OCI-M2 (cell line): ENCODE data around the gene TOM1.

Source experiments
- DNase-seq: peaks from one replicate; lab custom pipeline; 2025; ENCODE audit not compliant: unreplicated experiment; lab: John Stamatoyannopoulos, UW

Gene TOM1

DNA sequence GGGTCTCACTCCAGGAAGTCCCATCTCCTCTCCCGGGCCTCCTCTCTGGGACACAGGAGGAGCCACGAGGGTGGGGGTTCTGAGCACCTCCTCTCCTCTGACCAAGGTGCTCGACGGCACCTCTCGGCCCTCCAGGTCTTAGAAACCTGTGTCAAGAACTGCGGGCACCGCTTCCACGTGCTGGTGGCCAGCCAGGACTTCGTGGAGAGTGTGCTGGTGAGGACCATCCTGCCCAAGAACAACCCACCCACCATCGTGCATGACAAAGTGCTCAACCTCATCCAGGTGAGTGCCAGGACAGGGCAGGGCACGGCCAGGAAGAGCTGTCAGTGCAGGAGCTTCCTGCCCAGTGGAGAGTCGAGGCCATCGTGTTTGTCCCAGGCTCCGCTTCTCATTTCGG is 23.2 kb downstream of the TOM1 start:
- DNase-seq, result no peak

DNA sequence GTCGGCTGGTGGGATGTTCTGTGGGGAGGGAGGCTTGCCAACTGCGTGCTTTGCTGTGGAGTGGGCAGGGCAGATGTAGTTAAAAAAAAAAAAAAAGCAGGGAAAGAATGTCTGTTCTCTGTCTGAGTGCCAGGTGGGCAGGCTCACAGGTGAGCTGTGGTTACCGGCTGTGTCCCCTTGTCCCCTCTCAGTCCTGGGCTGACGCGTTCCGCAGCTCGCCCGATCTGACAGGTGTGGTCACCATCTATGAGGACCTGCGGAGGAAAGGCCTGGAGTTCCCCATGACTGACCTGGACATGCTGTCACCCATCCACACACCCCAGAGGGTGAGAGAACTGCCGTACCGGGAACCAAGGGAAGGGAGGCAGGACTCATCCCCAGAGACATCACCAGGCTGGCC is 23.6 kb downstream of the TOM1 start:
- DNase-seq, result no peak

DNA sequence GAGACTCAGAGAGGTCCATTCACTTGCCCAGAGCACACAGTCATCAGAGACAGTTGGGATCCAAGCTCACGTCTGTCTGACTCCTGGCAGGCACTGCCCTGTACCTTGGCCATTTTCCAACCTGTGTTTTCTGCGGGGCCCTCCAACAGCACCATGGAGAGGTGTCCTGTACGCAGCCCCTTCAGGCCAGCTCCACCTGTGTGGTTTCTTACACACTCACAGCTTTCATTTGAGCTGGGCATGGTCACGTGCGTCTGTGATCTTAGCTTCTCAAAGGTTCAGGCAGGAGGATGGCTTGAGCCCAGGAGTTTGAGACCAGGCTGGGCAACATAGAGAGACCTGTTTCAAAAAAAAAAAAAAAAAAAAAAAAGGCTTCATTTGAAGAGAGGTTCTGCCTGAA is 24.4 kb downstream of the TOM1 start:
- no peak for DNase-seq

DNA sequence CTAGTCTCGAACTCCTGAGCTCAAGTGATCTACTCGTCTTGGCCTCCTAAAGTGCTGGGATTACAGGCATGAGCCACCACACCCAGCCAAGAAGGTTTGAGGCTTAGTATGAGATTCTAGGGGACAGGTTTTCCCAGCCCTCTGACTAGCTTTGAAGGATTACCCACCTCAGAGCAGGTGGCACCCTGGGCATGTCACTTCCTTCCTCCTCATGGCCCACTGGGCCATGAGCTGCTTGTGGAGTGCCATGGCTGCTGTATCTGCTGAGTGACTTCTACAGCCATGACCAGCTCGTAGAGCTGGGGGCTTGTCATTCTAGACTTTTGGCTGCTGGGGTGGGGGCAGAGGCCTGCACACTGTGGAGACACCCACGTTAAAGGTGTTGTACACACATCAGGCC is 25.1 kb downstream of the TOM1 start:
- DNase-seq, result no peak

DNA sequence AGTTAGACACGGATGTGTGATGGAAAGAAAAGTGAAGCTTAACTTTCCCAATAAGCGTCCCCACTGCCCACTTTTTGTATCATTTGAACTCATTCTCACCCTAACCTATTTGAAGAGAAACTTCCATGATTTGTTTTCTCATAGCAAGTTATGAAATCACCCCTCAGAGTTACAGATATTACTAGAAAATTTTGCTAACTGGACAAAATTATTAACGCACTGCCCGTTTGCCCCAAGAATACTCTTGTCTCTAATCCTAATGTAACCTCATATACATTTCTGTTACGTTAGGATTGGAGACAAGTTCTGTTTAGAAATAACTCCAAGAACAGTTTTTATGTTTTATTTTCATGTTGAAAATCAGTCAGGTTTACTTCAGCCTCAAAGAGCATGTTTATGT is 25.5 kb downstream of the TOM1 start:
- DNase-seq, result no peak

DNA sequence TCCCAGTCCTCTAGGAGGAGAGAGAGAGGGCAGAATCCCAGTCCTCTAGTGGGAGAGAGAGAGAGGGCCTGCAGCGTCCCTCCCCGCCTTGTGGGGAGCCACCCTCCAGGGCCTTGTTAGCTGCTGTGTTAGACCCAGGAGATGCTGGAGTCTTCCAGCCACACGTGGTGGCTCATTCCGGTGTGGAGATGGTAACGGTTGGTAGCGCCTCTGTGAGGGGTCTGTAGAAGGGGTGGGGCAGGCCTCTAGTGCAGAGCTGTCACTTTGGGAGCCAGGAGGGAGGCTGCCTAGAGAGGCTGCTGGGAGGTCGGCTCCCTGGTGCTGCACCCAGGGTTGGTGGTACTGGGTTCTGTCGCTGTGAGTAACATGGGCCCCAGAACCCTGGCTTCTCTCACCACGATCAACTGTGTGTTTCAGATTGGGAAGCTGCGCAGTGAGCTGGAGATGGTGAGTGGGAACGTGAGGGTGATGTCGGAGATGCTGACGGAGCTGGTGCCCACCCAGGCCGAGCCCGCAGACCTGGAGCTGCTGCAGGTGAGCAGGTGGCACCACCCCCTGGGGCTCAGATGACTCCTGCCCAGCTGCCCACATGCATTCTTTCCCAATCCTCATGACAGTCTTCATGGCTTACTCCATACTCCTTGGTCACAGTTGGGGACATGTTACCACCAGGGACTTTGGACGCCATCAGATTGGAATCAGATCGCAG is 27.3 kb downstream of the TOM1 start:
- DNase-seq, result no peak

DNA sequence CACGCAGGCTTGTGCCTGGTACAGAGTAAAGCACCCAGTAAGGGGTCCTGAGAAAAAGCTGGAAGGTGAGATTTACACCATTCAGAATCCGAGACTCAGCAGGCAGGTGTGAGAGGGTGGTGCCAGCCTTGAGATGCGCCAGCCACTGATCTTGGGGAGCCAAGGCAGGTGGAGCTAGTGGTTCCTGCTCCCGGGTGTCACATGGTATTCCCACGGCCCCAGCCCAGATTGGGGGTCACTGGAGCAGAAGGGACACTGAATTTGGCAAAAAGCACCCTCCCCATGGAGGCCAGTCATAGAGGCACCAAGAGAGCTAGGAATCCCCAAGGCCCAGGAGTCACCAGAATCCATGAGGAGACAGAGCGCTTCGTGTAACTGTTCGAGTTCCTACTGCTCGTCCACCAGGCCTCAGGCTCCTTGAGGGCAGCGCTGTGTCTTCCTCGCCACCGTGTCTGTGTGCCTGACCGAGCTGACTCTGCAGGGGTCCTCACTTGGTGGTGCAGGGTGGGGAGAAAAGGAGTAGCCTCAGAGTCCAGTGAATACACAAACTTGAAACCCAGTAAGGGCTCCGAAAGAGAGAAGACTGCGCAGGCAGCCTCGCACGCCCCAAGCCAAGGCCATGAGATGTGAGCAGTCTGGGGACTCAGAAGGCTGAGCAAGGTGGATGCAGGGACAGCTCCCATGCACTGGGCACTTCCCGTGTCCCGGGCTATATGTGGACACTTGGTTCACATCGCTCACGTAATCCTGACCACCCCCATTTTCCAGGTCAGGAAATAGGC is 28.2 kb downstream of the TOM1 start:
- no peak for DNase-seq

DNA sequence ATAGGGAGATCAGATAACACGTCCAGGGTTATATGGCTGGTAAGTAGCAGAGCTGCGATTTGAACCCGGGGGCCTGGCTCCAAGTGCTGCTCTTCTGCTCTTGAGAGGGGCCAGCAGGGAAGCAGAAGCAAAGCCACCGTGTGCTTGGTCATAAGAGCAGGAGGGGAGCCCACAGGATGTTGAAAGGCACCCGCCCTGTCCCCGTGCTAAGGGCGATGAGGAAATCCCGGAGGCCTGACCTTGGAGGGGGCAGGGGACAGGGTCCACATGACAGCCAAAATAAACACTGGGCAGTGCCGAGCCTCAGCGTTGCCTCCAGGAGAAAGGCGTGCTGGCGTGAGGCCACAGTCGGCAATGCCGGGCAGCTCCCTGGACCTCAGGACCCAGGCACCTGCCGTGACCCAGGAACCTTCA is 28.8 kb downstream of the TOM1 start:
- no peak for DNase-seq

DNA sequence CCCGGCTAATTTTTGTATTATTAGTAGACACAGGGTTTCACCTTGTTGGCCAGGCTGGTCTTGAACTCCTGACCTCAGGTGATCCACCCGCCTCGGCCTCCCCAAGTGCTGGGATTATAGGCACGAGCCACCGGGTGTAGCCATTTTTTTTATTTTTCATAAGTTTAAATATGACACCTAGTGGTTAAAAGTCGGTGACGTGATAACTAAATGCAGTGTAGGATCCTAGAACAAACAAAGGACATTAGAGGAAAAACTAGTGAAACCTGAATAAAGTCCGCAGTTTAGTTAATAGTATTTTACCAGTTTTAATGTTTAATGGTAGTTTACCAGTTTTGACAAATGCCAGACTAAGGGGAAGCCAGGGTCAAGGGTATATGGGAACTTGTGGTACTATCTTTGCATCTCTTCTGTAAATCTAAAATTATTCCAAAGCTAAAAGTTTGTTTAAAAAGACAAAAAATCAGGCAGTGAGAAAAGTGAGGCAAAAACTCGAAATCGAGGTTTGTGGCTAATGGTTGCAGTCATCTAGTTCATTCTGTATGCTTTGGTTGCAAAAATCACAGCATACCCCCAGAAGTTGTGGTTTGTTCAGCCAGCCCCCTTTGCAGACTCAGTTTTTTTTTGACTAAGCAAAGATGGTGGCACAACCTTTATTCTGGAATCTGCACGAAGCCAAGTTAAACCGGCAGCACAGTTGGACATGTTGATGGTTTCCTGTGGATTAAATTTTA is 29.6 kb downstream of the TOM1 start:
- DNase-seq, result no peak

DNA sequence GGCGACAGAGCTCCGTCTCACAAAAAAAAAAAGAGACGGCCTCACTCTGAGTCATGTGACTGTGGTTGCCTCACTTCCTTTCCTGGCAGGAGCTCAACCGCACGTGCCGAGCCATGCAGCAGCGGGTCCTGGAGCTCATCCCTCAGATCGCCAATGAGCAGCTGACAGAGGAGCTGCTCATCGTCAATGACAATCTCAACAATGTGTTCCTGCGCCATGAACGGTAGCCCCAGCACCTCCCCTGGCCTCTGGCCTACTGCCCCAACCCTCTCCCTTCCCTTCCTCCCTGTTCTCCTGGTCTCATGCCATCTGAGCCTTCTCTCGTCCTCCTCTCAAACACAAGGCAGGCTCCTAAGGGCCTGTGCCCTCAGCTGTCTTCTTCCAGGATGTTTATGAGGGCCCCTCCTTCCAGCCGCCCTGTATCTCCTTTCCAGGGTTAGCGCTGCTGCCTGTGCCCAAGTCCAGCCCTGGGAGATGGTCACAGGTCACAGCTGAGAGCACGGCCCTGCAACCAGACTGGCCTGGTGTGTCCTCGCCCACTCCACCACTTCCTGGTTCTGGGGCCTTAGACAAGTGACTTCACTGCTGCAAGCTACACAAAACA is 30.7 kb downstream of the TOM1 start:
- DNase-seq, result no peak

DNA sequence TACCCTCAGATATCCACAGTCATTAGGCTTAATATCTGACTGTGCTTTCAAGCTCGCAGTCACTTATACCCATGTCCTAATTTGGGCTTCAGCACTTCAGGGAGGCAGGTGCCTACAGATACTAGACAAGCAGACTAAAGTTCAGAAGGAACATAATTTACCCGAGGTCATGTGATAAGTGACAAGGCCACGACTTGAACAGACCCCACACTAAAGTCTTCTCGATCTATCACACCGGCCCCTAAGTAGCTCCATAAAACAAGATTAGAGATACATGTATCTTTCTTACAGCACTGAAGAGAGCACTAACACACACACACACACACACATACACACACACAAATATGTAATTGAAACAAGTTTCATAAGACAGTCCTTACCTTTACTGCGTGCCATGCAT is 32.6 kb downstream of the TOM1 start:
- DNase-seq, result no peak

DNA sequence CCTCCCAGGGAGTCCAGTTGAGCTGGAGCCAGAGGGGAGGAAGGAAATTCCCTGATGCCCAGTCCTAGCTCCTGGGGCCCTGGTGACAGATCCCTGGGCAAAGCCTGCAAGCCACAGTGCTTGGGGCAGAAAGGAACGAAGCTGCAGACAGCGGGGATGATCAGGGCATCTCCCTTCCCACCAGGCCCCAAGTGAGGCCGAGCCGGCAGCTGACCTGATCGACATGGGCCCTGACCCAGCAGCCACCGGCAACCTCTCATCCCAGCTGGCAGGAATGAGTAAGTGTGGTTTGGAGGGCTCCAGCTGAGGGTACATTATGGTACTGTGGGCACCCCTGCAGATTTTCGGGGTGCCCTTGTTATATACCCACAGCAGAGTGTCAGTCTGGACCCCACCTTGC is 33.5 kb downstream of the TOM1 start:
- no peak for DNase-seq

DNA sequence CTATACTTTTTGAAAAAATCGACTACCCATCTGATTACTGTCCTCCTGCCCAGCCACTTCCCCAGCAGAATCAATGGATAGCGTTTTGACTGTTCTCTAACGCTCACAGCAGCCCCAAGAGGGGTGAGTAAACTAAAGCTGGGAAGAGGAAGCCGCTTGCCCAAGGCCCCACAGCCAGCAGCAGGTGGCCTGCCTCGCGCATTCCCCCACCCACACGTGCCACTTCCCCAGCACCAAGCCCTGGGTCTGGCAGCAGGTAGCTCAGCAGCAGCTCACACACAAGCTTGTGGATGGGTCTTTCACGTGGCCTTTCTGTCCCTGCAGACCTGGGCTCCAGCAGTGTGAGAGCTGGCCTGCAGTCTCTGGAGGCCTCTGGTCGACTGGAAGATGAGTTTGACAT is 34.3 kb downstream of the TOM1 start:
- no peak for DNase-seq

DNA sequence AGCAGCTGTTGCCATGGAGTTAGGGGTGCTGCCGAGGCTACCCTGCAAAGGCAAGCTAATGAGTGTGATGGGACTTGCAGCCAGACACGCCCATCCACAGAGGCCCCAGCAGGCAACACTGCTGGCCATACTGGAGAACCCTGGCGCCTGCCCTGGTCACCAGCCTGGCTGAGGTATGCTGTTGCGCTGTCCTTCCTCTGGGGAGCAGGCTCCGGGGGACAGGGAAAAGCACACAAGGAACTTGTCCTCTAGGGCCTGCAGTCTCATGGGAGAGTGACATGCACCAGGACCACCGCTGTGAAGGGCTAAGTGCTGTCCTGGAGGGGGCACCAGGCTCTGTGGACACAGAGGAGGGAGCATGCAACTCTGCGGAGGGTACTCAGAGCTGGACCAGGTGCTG is 35.8 kb downstream of the TOM1 start:
- no peak for DNase-seq

DNA sequence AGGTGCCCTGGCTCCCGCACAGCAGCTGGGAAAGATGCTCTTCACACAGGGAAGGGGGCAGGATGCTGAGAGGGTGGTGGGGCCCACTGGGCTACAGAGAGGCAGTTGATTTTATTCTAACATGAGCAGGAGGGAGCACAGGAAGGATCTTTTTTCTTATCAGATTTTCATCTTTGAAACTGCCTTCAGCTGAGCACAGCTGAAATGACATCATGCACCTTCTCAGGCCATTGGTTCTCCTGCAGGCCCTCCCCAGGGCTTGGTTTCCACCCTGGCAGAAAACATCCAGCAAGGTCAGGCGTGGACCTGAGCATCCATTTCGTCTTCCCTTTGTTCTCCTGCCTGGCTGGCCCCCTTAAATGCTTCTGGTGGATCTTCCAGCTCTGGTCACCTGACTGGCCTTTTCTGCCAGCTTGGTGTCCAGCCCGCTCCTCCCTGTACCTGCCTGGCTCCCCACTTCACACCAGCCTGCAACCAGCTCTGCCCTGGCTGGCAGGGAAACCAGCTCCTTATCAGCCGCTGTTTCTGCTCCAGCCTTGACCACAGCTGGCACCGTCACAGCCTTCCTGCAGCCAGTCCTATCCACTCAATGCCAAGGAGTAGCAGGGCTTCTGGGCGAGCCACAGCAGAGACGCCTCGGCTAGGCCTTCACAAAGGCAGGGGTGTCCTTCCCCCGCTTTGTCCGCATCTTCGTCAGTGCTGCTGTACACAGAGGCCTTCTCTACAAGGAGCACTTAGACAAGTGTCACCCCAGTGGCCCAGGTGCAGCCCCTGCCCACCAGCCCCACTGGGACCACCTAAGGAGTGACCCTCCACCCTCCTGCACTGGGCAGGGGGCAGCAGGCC is 36.5 kb downstream of the TOM1 start:
- DNase-seq, result no peak

DNA sequence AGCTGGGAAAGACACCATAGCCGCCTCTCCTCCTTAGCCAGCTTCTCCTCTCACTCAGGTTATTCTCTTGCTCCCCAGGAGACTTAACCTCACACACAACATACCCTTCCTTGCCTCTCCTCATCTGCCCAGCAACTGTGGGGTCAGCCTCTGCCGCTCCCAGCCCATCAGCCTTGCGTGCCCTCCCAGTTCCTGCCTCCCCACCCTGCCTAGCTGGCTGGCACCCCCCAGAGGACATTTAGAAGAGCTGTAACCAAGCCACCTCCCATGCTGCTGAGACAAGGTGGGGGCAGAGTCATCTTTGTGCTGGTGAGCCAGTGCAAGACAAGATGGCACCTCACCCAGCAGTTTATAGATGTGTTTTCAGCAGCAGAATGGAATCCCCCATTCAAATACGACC is 38.2 kb downstream of the TOM1 start:
- no peak for DNase-seq

DNA sequence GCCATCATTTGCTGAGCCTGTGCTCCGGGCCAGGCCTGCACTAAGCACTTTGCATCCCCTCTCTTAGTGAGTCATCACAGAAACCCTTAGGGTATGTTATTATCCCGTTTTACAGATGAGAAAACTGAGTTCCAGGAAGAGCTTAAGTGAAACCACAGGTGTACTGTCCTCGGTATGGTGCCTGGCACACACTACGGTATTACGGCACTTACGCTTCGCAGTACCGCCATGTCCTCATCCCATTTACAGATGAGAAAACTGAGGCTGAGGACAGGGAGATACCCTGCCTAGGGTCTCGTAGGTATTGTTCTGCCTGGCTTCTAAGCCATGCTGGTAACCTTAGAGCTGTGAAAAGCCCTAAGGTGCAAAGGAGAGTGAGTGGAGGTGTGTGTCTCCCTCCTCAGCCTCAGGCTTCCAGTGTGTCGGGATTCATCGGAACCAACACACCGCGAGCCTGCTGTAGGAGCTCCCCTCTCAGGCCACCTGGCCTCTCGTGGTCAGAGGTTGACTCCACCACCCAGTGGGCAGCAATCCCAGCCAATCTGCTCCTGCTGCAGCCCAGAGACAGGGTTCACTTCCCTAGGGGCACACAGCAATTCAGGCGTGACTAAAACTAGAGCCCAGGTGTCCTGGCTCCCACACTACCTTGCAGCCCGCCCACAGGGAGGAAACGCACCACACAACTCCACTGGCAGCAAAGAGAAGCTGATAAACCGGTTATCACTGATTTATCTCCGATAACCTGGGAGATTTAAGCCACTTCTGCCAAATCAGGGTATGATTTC is 41.6 kb downstream of the TOM1 start:
- DNase-seq, result no peak

DNA sequence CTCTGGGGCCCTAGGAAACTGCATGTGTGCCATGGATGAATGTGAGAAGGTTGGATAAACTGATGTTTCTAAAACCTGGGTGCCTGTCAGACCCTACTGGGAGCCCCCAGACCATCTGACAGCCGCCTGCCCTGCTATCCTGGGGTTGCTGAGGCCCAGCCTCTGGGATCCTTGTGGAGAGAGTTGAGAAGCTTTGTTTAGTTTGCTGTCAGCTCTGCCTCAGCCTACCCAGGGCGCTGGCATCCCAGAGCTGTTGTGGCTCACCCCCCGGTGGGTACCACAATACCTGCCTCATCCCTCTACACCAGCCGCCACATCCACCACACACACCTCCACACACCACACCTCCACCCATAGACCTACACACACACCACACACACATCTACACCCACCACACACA is 42.7 kb downstream of the TOM1 start:
- DNase-seq, result no peak

DNA sequence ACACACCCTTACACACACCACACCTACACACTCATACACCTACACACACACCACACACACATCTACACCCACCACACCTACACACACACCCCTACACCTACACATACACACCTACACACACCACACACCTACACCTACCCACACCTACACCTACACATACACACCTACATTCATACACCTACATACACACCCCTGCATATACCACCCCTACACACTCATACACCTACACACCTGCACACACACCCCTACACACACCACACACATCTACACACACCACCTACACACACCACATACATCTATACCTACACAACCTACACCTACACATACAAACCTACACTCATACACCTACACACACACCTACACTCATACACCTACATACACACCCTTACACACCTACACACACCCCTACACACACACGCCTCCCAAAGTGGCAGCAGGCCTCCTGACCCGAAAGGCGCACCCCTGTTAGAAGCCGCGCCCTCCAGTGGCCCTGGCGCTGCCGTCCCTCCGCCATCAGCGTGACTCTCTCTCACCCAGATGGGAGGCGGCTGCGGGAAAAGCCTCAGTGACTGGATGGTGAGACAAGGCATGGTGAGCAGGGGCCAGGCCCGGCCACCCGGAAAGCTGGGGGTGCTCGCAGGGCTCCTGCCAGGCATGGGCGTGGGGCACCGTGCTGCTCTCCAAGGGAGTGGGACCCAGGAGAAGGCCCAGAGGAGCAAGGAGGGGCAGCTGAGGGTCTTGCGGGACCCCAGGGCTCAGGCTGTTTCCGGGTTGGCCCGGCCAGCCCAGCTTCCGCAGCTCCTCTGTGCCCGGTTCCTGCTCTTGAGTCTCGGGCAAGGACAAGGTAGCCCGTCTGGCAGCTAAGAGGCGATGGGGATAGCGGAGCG is 44.2 kb downstream of the TOM1 start:
- DNase-seq, result no peak
